DND-41 (cell line): ENCODE measurements around the gene ENTPD3.

Experiments
- EZH2 ChIP-seq: IDR thresholded peaks from 3 replicates; pipeline ENCODE4 v1.6.1; 2012; ENCODE audit warnings: borderline replicate concordance, low read depth, mild to moderate bottlenecking, moderate library complexity, low read length, inconsistent platforms; ENCODE audit not compliant: severe bottlenecking
- TF ChIP-seq, protein P1 (sequence below): IDR thresholded peaks from 2 replicates; pipeline ENCODE4 v1.5.1; 2012; ENCODE audit warnings: borderline replicate concordance, low read length, moderate library complexity, mild to moderate bottlenecking; ENCODE audit not compliant: poor library complexity, severe bottlenecking; ENCODE audit errors: extremely low read depth

DNA sequence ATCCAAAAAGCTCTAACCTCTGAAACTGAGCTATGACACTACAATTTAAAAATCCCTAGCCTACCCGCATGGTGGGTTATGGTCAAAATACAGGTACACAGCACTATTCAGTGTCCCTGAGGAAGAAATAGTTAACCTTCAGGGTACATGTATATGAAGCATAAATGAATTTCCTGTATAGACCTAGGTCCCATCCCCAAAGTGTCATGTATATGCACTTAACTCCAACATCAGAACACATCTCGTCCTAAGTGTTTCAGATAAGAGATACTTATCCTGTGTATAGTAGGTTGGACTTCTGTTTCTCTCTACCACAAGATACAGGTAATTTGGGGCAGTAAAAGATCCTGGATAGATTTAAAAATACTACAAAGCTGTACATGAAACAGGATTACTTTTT, 76.6 kb downstream of the ENTPD3 start:
- TF ChIP-seq, protein P1, sequence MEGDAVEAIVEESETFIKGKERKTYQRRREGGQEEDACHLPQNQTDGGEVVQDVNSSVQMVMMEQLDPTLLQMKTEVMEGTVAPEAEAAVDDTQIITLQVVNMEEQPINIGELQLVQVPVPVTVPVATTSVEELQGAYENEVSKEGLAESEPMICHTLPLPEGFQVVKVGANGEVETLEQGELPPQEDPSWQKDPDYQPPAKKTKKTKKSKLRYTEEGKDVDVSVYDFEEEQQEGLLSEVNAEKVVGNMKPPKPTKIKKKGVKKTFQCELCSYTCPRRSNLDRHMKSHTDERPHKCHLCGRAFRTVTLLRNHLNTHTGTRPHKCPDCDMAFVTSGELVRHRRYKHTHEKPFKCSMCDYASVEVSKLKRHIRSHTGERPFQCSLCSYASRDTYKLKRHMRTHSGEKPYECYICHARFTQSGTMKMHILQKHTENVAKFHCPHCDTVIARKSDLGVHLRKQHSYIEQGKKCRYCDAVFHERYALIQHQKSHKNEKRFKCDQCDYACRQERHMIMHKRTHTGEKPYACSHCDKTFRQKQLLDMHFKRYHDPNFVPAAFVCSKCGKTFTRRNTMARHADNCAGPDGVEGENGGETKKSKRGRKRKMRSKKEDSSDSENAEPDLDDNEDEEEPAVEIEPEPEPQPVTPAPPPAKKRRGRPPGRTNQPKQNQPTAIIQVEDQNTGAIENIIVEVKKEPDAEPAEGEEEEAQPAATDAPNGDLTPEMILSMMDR, result no peak
- no peak for TF ChIP-seq EZH2
